ENCODE data around the gene FGGY. TPM values are rescaled to one million over a fixed set of nuclear protein-coding genes. Genes with fewer than 3 reads are reported as not detected.

FGGY gene
- total RNA-seq, 2 donors from 2014 or later, result 12.2 to 17.4 TPM

- peak overlapping the region in 2 of 4 donors; percentile 43 to 73 for H3K27ac ChIP-seq
- no peaks in the 10 kb centered on the region for H3K27me3 ChIP-seq
- no peak overlapping the region for H3K4me3 ChIP-seq
- no peak for ATAC-seq
- H3K4me1 ChIP-seq, result peaks cover 15% of the 10 kb centered on the region
- no peaks in the 10 kb centered on the region for H3K9me3 ChIP-seq
- intact Hi-C loops (cut with DNase I), result no loop called here
- no peaks in the 10 kb centered on the region for H3K36me3 ChIP-seq (replicated peaks in 1 of 2; ENCODE audit: insufficient read depth in 1 of 2, low read depth in 2 of 2)
- DNase-seq, result no peak
- TF ChIP-seq CTCF (IDR thresholded peaks at IDR 0.05) (no peak), POLR2A (IDR thresholded peaks at IDR 0.05) (no peak)
- 78 to 85% methylated on average over 5 of the region's 5 CpGs for WGBS, 2 donors
Measured at GRCh38 chr1:59368008-59368670, 71.2 kb downstream of the FGGY start.

GRCh38 chr1:59375321-59376220 lies 78.7 kb downstream of the FGGY start:
- 81 to 87% methylated on average over 6 of the region's 6 CpGs for WGBS, 2 donors
- TF ChIP-seq CTCF (IDR thresholded peaks at IDR 0.05), result no peak
- no peak for TF ChIP-seq POLR2A (IDR thresholded peaks at IDR 0.05)
- intact Hi-C loops (cut with DNase I), result no loop called here
- H3K4me3 ChIP-seq, result no peak overlapping the region
- ATAC-seq (peak; percentile 15), DNase-seq (no peak)
- H3K4me1 ChIP-seq, result peaks cover 3% of the 10 kb centered on the region
- no peaks in the 10 kb centered on the region for H3K36me3 ChIP-seq (replicated peaks in 1 of 2; ENCODE audit: insufficient read depth in 1 of 2, low read depth in 2 of 2)
- no peaks in the 10 kb centered on the region for H3K9me3 ChIP-seq
- no peak overlapping the region for H3K27ac ChIP-seq
- H3K27me3 ChIP-seq, result no peaks in the 10 kb centered on the region

GRCh38 chr1:59377350-59377904 lies 80.5 kb downstream of the FGGY start:
- H3K36me3 ChIP-seq (replicated peaks in 1 of 2; ENCODE audit: insufficient read depth in 1 of 2, low read depth in 2 of 2), result no peaks in the 10 kb centered on the region
- no peak overlapping the region for H3K27ac ChIP-seq
- H3K9me3 ChIP-seq, result no peaks in the 10 kb centered on the region
- no peak for TF ChIP-seq POLR2A (IDR thresholded peaks at IDR 0.05)
- no peak for TF ChIP-seq CTCF (IDR thresholded peaks at IDR 0.05)
- ATAC-seq, result no peak
- 86 to 96% methylated on average over 3 of the region's 3 CpGs for WGBS, 2 donors
- no peak overlapping the region for H3K4me3 ChIP-seq
- DNase-seq, result no peak
- intact Hi-C loops (cut with DNase I), result no loop called here
- H3K27me3 ChIP-seq, result no peaks in the 10 kb centered on the region
- peaks cover 3% of the 10 kb centered on the region for H3K4me1 ChIP-seq

- peaks cover 5% of the 10 kb centered on the region for H3K4me1 ChIP-seq
- 52 to 53% methylated on average over 7 of the region's 7 CpGs for WGBS, 2 donors
- H3K27me3 ChIP-seq, result no peaks in the 10 kb centered on the region
- ATAC-seq, result no peak
- H3K27ac ChIP-seq, result no peak overlapping the region
- TF ChIP-seq CTCF (IDR thresholded peaks at IDR 0.05) (no peak), POLR2A (IDR thresholded peaks at IDR 0.05) (no peak)
- no peak overlapping the region for H3K4me3 ChIP-seq
- intact Hi-C loops (cut with DNase I), result no loop called here
- no peak for DNase-seq
- H3K9me3 ChIP-seq, result no peaks in the 10 kb centered on the region
- no peaks in the 10 kb centered on the region for H3K36me3 ChIP-seq (replicated peaks in 1 of 2; ENCODE audit: insufficient read depth in 1 of 2, low read depth in 2 of 2)
Measured at GRCh38 chr1:59378621-59379370, 81.9 kb downstream of the FGGY start.

Measured in body of pancreas (tissue), 4 donors.